SK-N-SH (cell line): ENCODE data around the gene SHLD1. TPM values are rescaled to one million over a fixed set of nuclear protein-coding genes. Genes with fewer than 3 reads are reported as not detected.

Experiments used
- CTCF ChIA-PET: fragments of 300-600, 350-600 bp; formaldehyde crosslinking; extraction: SDS; loops from one replicate; lab custom pipeline; 2021; lab: Yijun Ruan, JAX
- POLR2A ChIA-PET: fragments of 350-600 bp; sonication (Branson Sonifier 250); formaldehyde crosslinking; extraction: SDS; loops from one replicate; lab custom pipeline; 2020; ENCODE audit warnings: antibody characterized with exemption, inconsistent platforms; lab: Yijun Ruan, JAX
- DNase-seq: peaks from one replicate; pipeline ENCODE4 v3.0.0; 2012
- H2AFZ ChIP-seq: fragments of 200-600 bp; sonication (generic); 2 replicates; pipeline ENCODE4 v1.8.1; 2016; ENCODE audit warnings: antibody characterized with exemption, mild to moderate bottlenecking, low read depth
- H3F3A ChIP-seq: fragments of 200-600 bp; sonication (generic); replicated peaks from 2 replicates; pipeline ENCODE3; 2016; ENCODE audit warnings: antibody characterized with exemption, mild to moderate bottlenecking; ENCODE audit not compliant: insufficient read depth
- H3K27ac ChIP-seq, 2 experiments: fragments of 200-500 bp in 1 of 2; fragments of 200-600 bp in 1 of 2; sonication (Bioruptor generic) in 1 of 2; sonication (generic), shearing (Covaris generic) in 1 of 2; 2 replicates each; pipeline versions ENCODE4 v1.5.1 to v1.6.1; 2014 to 2016; ENCODE audit warnings: low read depth in 2 of 2, inconsistent platforms in 1 of 2, low read length in 1 of 2, mild to moderate bottlenecking in 1 of 2, mixed read lengths in 1 of 2
- H3K27me3 ChIP-seq: fragments of 200-600 bp; sonication (generic), shearing (Covaris generic); 2 replicates; pipeline ENCODE4 v1.6.1; 2016; ENCODE audit warnings: mixed run types; ENCODE audit not compliant: insufficient read depth
- H3K36me3 ChIP-seq, 2 experiments: fragments of 200-500 bp in 1 of 2; fragments of 200-600 bp in 1 of 2; sonication (Bioruptor generic) in 1 of 2; sonication (generic) in 1 of 2; replicated peaks in 1 of 2; 2 replicates each; pipeline versions ENCODE3 to v1.5.1; 2014 to 2016; ENCODE audit warnings: low read length in 1 of 2, mild to moderate bottlenecking in 1 of 2; ENCODE audit not compliant: insufficient read depth in 2 of 2, control insufficient read depth in 1 of 2
- H3K4me1 ChIP-seq, 2 experiments: fragments of 200-500 bp in 1 of 2; fragments of 200-600 bp in 1 of 2; sonication (Bioruptor generic) in 1 of 2; sonication (generic), shearing (Covaris generic) in 1 of 2; 2 replicates each; pipeline versions ENCODE4 v1.5.1 to v1.6.1; 2014 to 2016; ENCODE audit warnings: low read depth in 1 of 2, low read length in 1 of 2, mixed run types in 1 of 2; ENCODE audit not compliant: insufficient read depth in 2 of 2, control insufficient read depth in 1 of 2
- H3K4me2 ChIP-seq: fragments of 200-600 bp; sonication (generic), shearing (Covaris generic); 2 replicates; pipeline ENCODE4 v1.6.1; 2017; ENCODE audit warnings: mixed run types
- H3K4me3 ChIP-seq, 2 experiments: fragments of 200-500 bp in 1 of 2; fragments of 200-600 bp in 1 of 2; sonication (Bioruptor generic) in 1 of 2; sonication (generic), shearing (Covaris generic) in 1 of 2; 2 replicates each; pipeline versions ENCODE4 v1.5.1 to v1.8.1; 2014 to 2016; ENCODE audit warnings: low read depth in 2 of 2, inconsistent platforms in 1 of 2, low read length in 1 of 2, mild to moderate bottlenecking in 1 of 2, mixed read lengths in 1 of 2, moderate library complexity in 1 of 2
- H3K79me2 ChIP-seq: fragments of 200-600 bp; sonication (generic); 2 replicates; pipeline ENCODE4 v1.8.1; 2017; ENCODE audit warnings: mild to moderate bottlenecking; ENCODE audit not compliant: insufficient read depth
- H3K9ac ChIP-seq: fragments of 200-600 bp; sonication (generic); 2 replicates; pipeline ENCODE4 v1.6.1; 2017; ENCODE audit warnings: mixed run types
- H3K9me2 ChIP-seq: fragments of 200-600 bp; sonication (generic); 2 replicates; pipeline ENCODE4 v1.6.1; 2017; ENCODE audit warnings: mixed run types
- H3K9me3 ChIP-seq: fragments of 200-600 bp; sonication (generic); 2 replicates; pipeline ENCODE4 v1.6.1; 2017; ENCODE audit warnings: mixed run types, mild to moderate bottlenecking, moderate library complexity
- H4K20me1 ChIP-seq: fragments of 200-600 bp; sonication (generic); 2 replicates; pipeline ENCODE4 v1.6.1; 2017; ENCODE audit warnings: mild to moderate bottlenecking, mixed run types; ENCODE audit not compliant: insufficient read depth
- EZH2phosphoT487 ChIP-seq: fragments of 200-600 bp; sonication (generic); IDR thresholded peaks from 2 replicates; pipeline ENCODE4 v1.6.1; 2017; ENCODE audit warnings: low read depth, mixed run types, mild to moderate bottlenecking, antibody characterized with exemption, moderate library complexity, borderline replicate concordance
- FOSL2 ChIP-seq: IDR thresholded peaks from 2 replicates; pipeline ENCODE4 v1.4.0; 2012; ENCODE audit warnings: low read depth, mild to moderate bottlenecking, moderate library complexity, borderline replicate concordance
- FOXJ3 ChIP-seq: sonication (generic); formaldehyde crosslinking; IDR thresholded peaks from 2 replicates; pipeline ENCODE4 v1.5.1; 2020; ENCODE audit warnings: mild to moderate bottlenecking, missing genetic modification reagents
- FOXM1 ChIP-seq: IDR thresholded peaks from 2 replicates; pipeline ENCODE4 v1.4.0; 2012; ENCODE audit warnings: low read depth, mild to moderate bottlenecking
- GABPA ChIP-seq: IDR thresholded peaks from 2 replicates; pipeline ENCODE4 v1.4.0; 2012; ENCODE audit warnings: low read depth, mild to moderate bottlenecking
- JUND ChIP-seq: IDR thresholded peaks from 2 replicates; pipeline ENCODE4 v1.4.0; 2012
- NFIC ChIP-seq: IDR thresholded peaks from 2 replicates; pipeline ENCODE4 v1.4.0; 2012; ENCODE audit warnings: borderline replicate concordance
- NRF1 ChIP-seq: IDR thresholded peaks from 2 replicates; pipeline ENCODE4 v1.6.1; 2012; ENCODE audit warnings: low read depth, mild to moderate bottlenecking, low read length
- PBX3 ChIP-seq: IDR thresholded peaks from 2 replicates; pipeline ENCODE4; 2012
- POLR2AphosphoS5 ChIP-seq: IDR thresholded peaks from 2 replicates; pipeline ENCODE4 v1.6.1; 2012; ENCODE audit warnings: low read depth, low read length
- RAD21 ChIP-seq: IDR thresholded peaks from 2 replicates; pipeline ENCODE4 v1.6.1; 2012; ENCODE audit warnings: mild to moderate bottlenecking, low read length
- RCOR1 ChIP-seq: fragments of 150-350 bp; IDR thresholded peaks from 2 replicates; pipeline ENCODE4 v1.6.1; 2017; ENCODE audit warnings: antibody characterized with exemption, low read length
- REST ChIP-seq: IDR thresholded peaks from 2 replicates; pipeline ENCODE4 v1.6.1; 2012; ENCODE audit warnings: mild to moderate bottlenecking, low read depth, low read length, moderate library complexity
- RFX5 ChIP-seq: IDR thresholded peaks from 2 replicates; pipeline ENCODE4 v1.6.1; 2012; ENCODE audit warnings: mild to moderate bottlenecking, improper control_type of control experiment, low read length
- SIN3A ChIP-seq: IDR thresholded peaks from 2 replicates; pipeline ENCODE4 v1.6.1; 2012; ENCODE audit warnings: low read depth, mild to moderate bottlenecking, low read length, moderate library complexity, borderline replicate concordance
- SMC3 ChIP-seq: IDR thresholded peaks from 2 replicates; pipeline ENCODE4 v1.6.1; 2012; ENCODE audit warnings: low read depth, low read length, improper control_type of control experiment
- TAF1 ChIP-seq: IDR thresholded peaks from 2 replicates; pipeline ENCODE4 v1.6.1; 2012; ENCODE audit warnings: low read depth, mild to moderate bottlenecking, low read length, moderate library complexity, borderline replicate concordance
- USF1 ChIP-seq: IDR thresholded peaks from 2 replicates; pipeline ENCODE4 v1.4.0; 2012; ENCODE audit warnings: low read depth, borderline replicate concordance
- USF2 ChIP-seq: fragments of 150-350 bp; IDR thresholded peaks from 2 replicates; pipeline ENCODE4 v1.6.1; 2017; ENCODE audit warnings: antibody characterized with exemption, low read length, low read depth, borderline replicate concordance
- YY1 ChIP-seq: IDR thresholded peaks from 2 replicates; pipeline ENCODE4 v1.4.0; 2012; ENCODE audit warnings: low read depth, mild to moderate bottlenecking
- WGBS: methylation state at CpG from one replicate; pipeline ENCODE4 v1.1.6; 2017; ENCODE audit warnings: low lambda C conversion rate; 5-methylcytosine and 5-hydroxymethylcytosine counted together
- polyA plus RNA-seq, 3 experiments: library from polyadenylated mRNA; depleted of rRNA; stranded (reverse); fragments of >200 nt; gene quantifications; 2 replicates each; pipeline ENCODE4 v1.2.3, GENCODE V29; 2012

The SHLD1 gene
- polyA plus RNA-seq, 1 of the 3 experiments (the other 2 are of a cell fraction): 4.5 TPM

GRCh38 chr20:5825130-5825719, 75.0 kb downstream of the SHLD1 start:
- H2AFZ ChIP-seq: no peak overlapping the region
- no peaks in the 10 kb centered on the region for H3K79me2 ChIP-seq
- no peaks in the 10 kb centered on the region for H3K36me3 ChIP-seq
- H3F3A ChIP-seq: no peaks in the 10 kb centered on the region
- H3K9me2 ChIP-seq: no peaks in the 10 kb centered on the region
- peak; percentile 33 for TF ChIP-seq RAD21
- TF ChIP-seq EZH2phosphoT487: no peak
- TF ChIP-seq, all 33 proteins: peak for 1
- no peak overlapping the region for H3K4me2 ChIP-seq
- H3K4me3 ChIP-seq: no peak overlapping the region
- no peak overlapping the region for H3K27ac ChIP-seq
- ChIA-PET POLR2A (no interaction called here), CTCF (interaction anchor here (1.1 to 2.5 kb wide), 6 partner anchors 10 to 113 kb away, joined by 3 to 9 read pairs (median 3); no protein-coding TSS in a partner anchor)
- no peaks in the 10 kb centered on the region for H3K9me3 ChIP-seq
- H4K20me1 ChIP-seq: no peaks in the 10 kb centered on the region
- peaks cover 0 to 17% of the 10 kb centered on the region in 2 experiments; a peak in 2 of 4 replicates for H3K4me1 ChIP-seq
- H3K27me3 ChIP-seq: no peaks in the 10 kb centered on the region
- no peak for DNase-seq
- 74% methylated on average over 8 of the region's 9 CpGs for WGBS
- H3K9ac ChIP-seq: no peak overlapping the region

- Histone ChIP-seq H2AFZ (no peak overlapping the region), H3K9me3 (no peaks in the 10 kb centered on the region), H3K9me2 (no peaks in the 10 kb centered on the region), H3K36me3 (no peaks in the 10 kb centered on the region)
- CTCF ChIA-PET: interaction anchor here (0.8 kb wide), 1 partner anchor 12 kb away, joined by 3 read pairs; no protein-coding TSS in a partner anchor
- TF ChIP-seq RAD21 (no peak), NFIC (no peak), TAF1 (no peak), YY1 (no peak), EZH2phosphoT487 (no peak), RCOR1 (no peak), USF2 (no peak), PBX3 (no peak), REST (no peak), SIN3A (no peak), JUND (no peak), FOSL2 (no peak), POLR2AphosphoS5 (no peak), FOXM1 (no peak), FOXJ3 (CRISPR knock-in tag) (no peak), NRF1 (no peak), GABPA (no peak), RFX5 (no peak), USF1 (no peak), SMC3 (no peak)
- TF ChIP-seq, all 33 proteins: peak for 0
- Histone ChIP-seq H3F3A (no peaks in the 10 kb centered on the region), H3K79me2 (no peaks in the 10 kb centered on the region), H4K20me1 (no peaks in the 10 kb centered on the region), H3K4me2 (no peak overlapping the region), H3K4me1 (peaks cover 0 to 17% of the 10 kb centered on the region in 2 experiments; a peak in 2 of 4 replicates), H3K27ac (no peak overlapping the region), H3K27me3 (no peaks in the 10 kb centered on the region), H3K4me3 (no peak overlapping the region), H3K9ac (no peak overlapping the region)
- 82% methylated on average over 15 of the region's 15 CpGs for WGBS
- DNase-seq: no peak
- POLR2A ChIA-PET: no interaction called here
Observed at GRCh38 chr20:5827098-5827853, 77.1 kb downstream of the SHLD1 start.
